GM12878 (cell line): Measurements from ENCODE around the gene EGF. TPM values are rescaled to one million over a fixed set of nuclear protein-coding genes. Genes with fewer than 3 reads are reported as not detected.

Source experiments
- ATAC-seq: fragments of 200-7000 bp; cut with Tn5 transposase; 3 replicates; pipeline ENCODE4 v1.9.1; 2020; ENCODE audit warnings: mild to moderate bottlenecking, moderate library complexity
- BruUV-seq: library from RNA; stranded (reverse); fragments of 400-500 nt; replicated peaks from 2 replicates; lab custom pipeline; 2021; lab: Mats Ljungman, UMichigan
- CTCF ChIA-PET: fragments of 300-600 bp; sonication (Branson Sonifier 250); formaldehyde crosslinking; extraction: SDS; loops from one replicate; lab custom pipeline; 2021; ENCODE audit warnings: inconsistent platforms; lab: Yijun Ruan, JAX
- POLR2A ChIA-PET: fragments of 350-600 bp; formaldehyde crosslinking; extraction: SDS; loops from one replicate; lab custom pipeline; 2021; ENCODE audit warnings: inconsistent platforms; lab: Charles Lee
- RAD21 ChIA-PET: fragments of 300-600 bp; sonication (Branson Sonifier 250); formaldehyde crosslinking; loops from one replicate; lab custom pipeline; 2023; ENCODE audit warnings: antibody characterized with exemption; ENCODE audit not compliant: unreplicated experiment; lab: Charles Lee
- SMC1A ChIA-PET: fragments of 300-600 bp; sonication (Branson Sonifier 250); formaldehyde crosslinking; loops from one replicate; lab custom pipeline; 2023; ENCODE audit not compliant: unreplicated experiment, uncharacterized antibody; lab: Charles Lee
- DNase-seq: peaks from one replicate; pipeline ENCODE4 v3.0.0-alpha.2; 2011; ENCODE audit warnings: low read depth, low spot score
- FAIRE-seq: peaks from 3 replicates; lab custom pipeline; 2011; peaks lifted over from hg19 to GRCh38; lab: Jason Lieb, UNC
- H2AFZ ChIP-seq: 2 replicates; pipeline ENCODE4 v1.6.0; 2011; ENCODE audit warnings: low read depth, low read length, control low read depth; ENCODE audit not compliant: control insufficient read depth
- H3K27ac ChIP-seq: 2 replicates; pipeline ENCODE4 v1.5.1; 2011; ENCODE audit warnings: control low read depth; ENCODE audit not compliant: control insufficient read depth, insufficient read depth
- H3K27me3 ChIP-seq, 2 experiments: replicated peaks in 1 of 2; 2 replicates each; pipeline versions ENCODE4 v1.6.0 to v1.6.1; 2011; ENCODE audit warnings: low read length in 1 of 2; ENCODE audit not compliant: control insufficient read depth in 2 of 2, insufficient read depth in 2 of 2
- H3K36me3 ChIP-seq, 2 experiments: 2 replicates each; pipeline ENCODE4 v1.5.1; 2011; ENCODE audit warnings: low read length in 1 of 2; ENCODE audit not compliant: control insufficient read depth in 2 of 2, insufficient read depth in 2 of 2
- H3K4me1 ChIP-seq: 2 replicates; pipeline ENCODE4 v1.6.1; 2011; ENCODE audit warnings: mild to moderate bottlenecking, low read length, moderate library complexity, mixed read lengths; ENCODE audit not compliant: control insufficient read depth, insufficient read depth
- H3K4me2 ChIP-seq: 2 replicates; pipeline ENCODE4 v1.6.0; 2011; ENCODE audit warnings: control low read depth; ENCODE audit not compliant: control insufficient read depth, insufficient read depth
- H3K4me3 ChIP-seq: fragments of 200-600 bp; sonication (generic); 2 replicates; pipeline ENCODE4 v1.5.1; 2016
- H3K79me2 ChIP-seq: 2 replicates; pipeline ENCODE4 v1.6.0; 2011; ENCODE audit warnings: low read length; ENCODE audit not compliant: control insufficient read depth, insufficient read depth
- H3K9ac ChIP-seq: 2 replicates; pipeline ENCODE4 v1.8.0; 2011; ENCODE audit warnings: low read length, control low read depth, mixed read lengths; ENCODE audit not compliant: control insufficient read depth, insufficient read depth
- H3K9me3 ChIP-seq: replicated peaks from 3 replicates; pipeline ENCODE4 v1.5.1; 2011; ENCODE audit warnings: mild to moderate bottlenecking, low read length; ENCODE audit not compliant: control insufficient read depth, insufficient read depth
- H4K20me1 ChIP-seq: 2 replicates; pipeline ENCODE4 v1.6.0; 2011; ENCODE audit not compliant: control insufficient read depth, insufficient read depth
- ATF2 ChIP-seq: IDR thresholded peaks from 2 replicates; pipeline ENCODE4 v1.6.1; 2012; ENCODE audit warnings: low read length, inconsistent platforms
- BCL11A ChIP-seq: IDR thresholded peaks from 2 replicates; pipeline ENCODE4 v1.6.1; 2011; ENCODE audit warnings: low read depth, low read length
- BCL3 ChIP-seq: IDR thresholded peaks from 2 replicates; pipeline ENCODE4 v1.6.1; 2011; ENCODE audit warnings: borderline replicate concordance, low read depth, mild to moderate bottlenecking, moderate library complexity, low read length; ENCODE audit not compliant: insufficient read depth, poor library complexity, severe bottlenecking
- BCLAF1 ChIP-seq: fragments of 450-650 bp; IDR thresholded peaks from 2 replicates; pipeline ENCODE4 v1.6.1; 2017; ENCODE audit warnings: antibody characterized with exemption, mild to moderate bottlenecking, moderate library complexity
- CHD1 ChIP-seq: IDR thresholded peaks from 2 replicates; pipeline ENCODE4 v1.6.1; 2012; ENCODE audit warnings: low read depth, low read length, improper control_type of control experiment
- IRF4 ChIP-seq: IDR thresholded peaks from 2 replicates; pipeline ENCODE4 v1.6.1; 2011; ENCODE audit warnings: low read depth, low read length
- NR2C1 ChIP-seq: fragments of 450-650 bp; IDR thresholded peaks from 2 replicates; pipeline ENCODE4 v1.6.1; 2017; ENCODE audit warnings: antibody characterized with exemption, mild to moderate bottlenecking, moderate library complexity
- RB1 ChIP-seq: fragments of 450-650 bp; formaldehyde crosslinking; IDR thresholded peaks from 2 replicates; pipeline ENCODE4 v1.6.1; 2017; ENCODE audit warnings: mild to moderate bottlenecking, borderline replicate concordance
- RELA ChIP-seq: fragments of 450-650 bp; IDR thresholded peaks from 2 replicates; pipeline ENCODE4 v1.8.0; 2014; ENCODE audit warnings: borderline replicate concordance; ENCODE audit not compliant: partially characterized antibody
- SMAD5 ChIP-seq: IDR thresholded peaks from 2 replicates; pipeline ENCODE4 v1.6.1; 2016; ENCODE audit warnings: antibody characterized with exemption, low read depth
- SUZ12 ChIP-seq: fragments of 200-600 bp; sonication (generic); IDR thresholded peaks from one replicate; pipeline ENCODE4 v1.6.1; 2018; ENCODE audit warnings: antibody characterized with exemption, mild to moderate bottlenecking; ENCODE audit not compliant: unreplicated experiment
- YBX1 ChIP-seq: fragments of 450-650 bp; IDR thresholded peaks from 2 replicates; pipeline ENCODE4 v1.6.1; 2016; ENCODE audit warnings: antibody characterized with exemption
- WGBS: methylation state at CpG from one replicate; pipeline ENCODE4 v1.1.6; 2016; ENCODE audit warnings: low lambda C conversion rate; ENCODE audit not compliant: insufficient replicate concordance, insufficient coverage; ENCODE audit errors: missing lambda C conversion rate; 5-methylcytosine and 5-hydroxymethylcytosine counted together
- in situ Hi-C: fragments of 300-500 bp; cut with MboI; formaldehyde crosslinking; loops from 9 replicates; pipeline ENCODE4 v1.14.3; 2018; ENCODE audit warnings: mixed read lengths
- intact Hi-C: fragments of 100-400 bp; cut with micrococcal nuclease; formaldehyde crosslinking; loops from one replicate; pipeline ENCODE4 v1.14.2; 2022; ENCODE audit not compliant: unreplicated experiment
- polyA plus RNA-seq, 11 experiments: library from polyadenylated mRNA; depleted of rRNA in 4 of 11; unstranded in 6 of 11; stranded (reverse) in 5 of 11; fragments of >200 nt; fragmentation: Nextera tagmentation in 4 of 11; fragmentation: Illumina TruSeq in 1 of 11; extraction: Ambion mirVana in 4 of 11; extraction: Trizol in 1 of 11; gene quantifications; 1 replicate in 1 of 11; 2 replicates in 10 of 11; pipeline versions ENCODE4 v1.2.1 to v1.2.3, GENCODE V29; 2011 to 2016; ENCODE audit warnings: inconsistent platforms in 2 of 11, missing spikeins in 2 of 11, low read depth in 1 of 11
- total RNA-seq, 4 experiments: library from RNA; depleted of rRNA in 3 of 4; stranded (reverse); fragments of >200 nt in 3 of 4; fragmentation: Illumina TruSeq in 1 of 4; extraction: Trizol in 1 of 4; gene quantifications; 2 replicates each; pipeline versions ENCODE4 v1.2.1 to v1.2.3, GENCODE V29; 2013 to 2021

EGF gene
- total and polyA plus RNA-seq, 10 of the 15 experiments (the other 5 are each of a cell fraction or from before 2014, with no cell fraction given), result 0.02 to 0.90 (median 0.19) TPM; not detected in 4

GRCh38 chr4:109962401-109962800 is 49.7 kb downstream of the EGF start:
- no TSS peak for BruUV-seq
- RAD21 ChIA-PET, result no interaction called here
- SMC1A ChIA-PET, result interaction anchor here (0.7 kb wide), 1 partner anchor 484 kb away, joined by 3 read pairs; no protein-coding TSS in a partner anchor
- Histone ChIP-seq H3K4me2 (no peak overlapping the region), H3K4me3 (no peak overlapping the region), H3K27ac (no peak overlapping the region), H3K4me1 (no peaks in the 10 kb centered on the region), H2AFZ (no peak overlapping the region), H3K9ac (no peak overlapping the region), H3K79me2 (no peaks in the 10 kb centered on the region), H3K27me3 (no peaks in the 10 kb centered on the region; a peak in 1 of 4 replicates), H3K36me3 (no peaks in the 10 kb centered on the region), H4K20me1 (no peaks in the 10 kb centered on the region), H3K9me3 (no peaks in the 10 kb centered on the region)
- TF ChIP-seq BCL11A (no peak), SUZ12 (no peak), NR2C1 (no peak)
- FAIRE-seq (no peak), ATAC-seq (no peak), DNase-seq (no peak)
- CTCF ChIA-PET, result no interaction called here
- intact Hi-C loops (no loop called here), in situ Hi-C loops (no loop called here)
- POLR2A ChIA-PET, result no interaction called here

- H3K4me3 ChIP-seq, result no peak overlapping the region
- no peaks in the 10 kb centered on the region for H3K9me3 ChIP-seq
- no peaks in the 10 kb centered on the region for H3K4me1 ChIP-seq
- H3K9ac ChIP-seq, result no peak overlapping the region
- POLR2A ChIA-PET, result no interaction called here
- BruUV-seq, result no TSS peak
- H4K20me1 ChIP-seq, result no peaks in the 10 kb centered on the region
- no peaks in the 10 kb centered on the region for H3K36me3 ChIP-seq
- no peak overlapping the region for H3K4me2 ChIP-seq
- ATAC-seq, result no peak
- CTCF ChIA-PET, result interaction anchor here (1.3 kb wide), 1 partner anchor 11 kb away, joined by 3 read pairs; no protein-coding TSS in a partner anchor
- intact Hi-C loops (no loop called here), in situ Hi-C loops (no loop called here)
- SMC1A ChIA-PET, result no interaction called here
- no peak for DNase-seq
- no peak overlapping the region for H3K27ac ChIP-seq
- no peak overlapping the region for H2AFZ ChIP-seq
- WGBS, result 5% methylated on average over 2 of the region's 2 CpGs
- RAD21 ChIA-PET, result no interaction called here
- H3K79me2 ChIP-seq, result no peaks in the 10 kb centered on the region
- no peaks in the 10 kb centered on the region; a peak in 1 of 4 replicates for H3K27me3 ChIP-seq
- FAIRE-seq, result no peak
- TF ChIP-seq RELA (no peak), YBX1 (no peak), ATF2 (no peak), BCLAF1 (no peak), SMAD5 (no peak), CHD1 (no peak), RB1 (no peak), BCL3 (no peak), IRF4 (no peak)
Measured at GRCh38 chr4:109966891-109967481, 54.3 kb downstream of the EGF start.
